B cell (primary cell): Measurements from ENCODE around the gene SERPINI2.

Experiments used
- CTCF ChIP-seq: fragments of 200-600 bp; IDR thresholded peaks from one replicate; pipeline ENCODE4 v1.8.0; 2022; ENCODE audit warnings: antibody characterized with exemption, mild to moderate bottlenecking
- EZH2 ChIP-seq: IDR thresholded peaks from 2 replicates; pipeline ENCODE4 v1.6.1; 2012; ENCODE audit warnings: borderline replicate concordance, low read depth, mild to moderate bottlenecking, moderate library complexity, low read length; ENCODE audit not compliant: insufficient read depth, poor library complexity, severe bottlenecking

- no peak for TF ChIP-seq CTCF
- no peak for TF ChIP-seq EZH2
These were observed 36.3 kb downstream of the SERPINI2 start for GRCh38 chr3:167437428-167438139.
